OCI-LY1 (cell line): Measurements from ENCODE around the gene PADI6.

ENCODE experiments used
- EZH2 ChIP-seq: fragments of 200-600 bp; sonication (generic), shearing (Covaris generic); IDR thresholded peaks from 2 replicates; pipeline ENCODE4 v1.8.0; 2017; ENCODE audit warnings: borderline replicate concordance, mixed run types, mild to moderate bottlenecking, antibody characterized with exemption, low read length, moderate library complexity, mixed read lengths
- TF ChIP-seq, protein P1 (sequence below): fragments of 200-600 bp; sonication (generic), shearing (Covaris generic); IDR thresholded peaks from 2 replicates; pipeline ENCODE4 v1.5.1; 2017; ENCODE audit warnings: mild to moderate bottlenecking, antibody characterized with exemption, low read length, moderate library complexity, mixed read lengths

DNA sequence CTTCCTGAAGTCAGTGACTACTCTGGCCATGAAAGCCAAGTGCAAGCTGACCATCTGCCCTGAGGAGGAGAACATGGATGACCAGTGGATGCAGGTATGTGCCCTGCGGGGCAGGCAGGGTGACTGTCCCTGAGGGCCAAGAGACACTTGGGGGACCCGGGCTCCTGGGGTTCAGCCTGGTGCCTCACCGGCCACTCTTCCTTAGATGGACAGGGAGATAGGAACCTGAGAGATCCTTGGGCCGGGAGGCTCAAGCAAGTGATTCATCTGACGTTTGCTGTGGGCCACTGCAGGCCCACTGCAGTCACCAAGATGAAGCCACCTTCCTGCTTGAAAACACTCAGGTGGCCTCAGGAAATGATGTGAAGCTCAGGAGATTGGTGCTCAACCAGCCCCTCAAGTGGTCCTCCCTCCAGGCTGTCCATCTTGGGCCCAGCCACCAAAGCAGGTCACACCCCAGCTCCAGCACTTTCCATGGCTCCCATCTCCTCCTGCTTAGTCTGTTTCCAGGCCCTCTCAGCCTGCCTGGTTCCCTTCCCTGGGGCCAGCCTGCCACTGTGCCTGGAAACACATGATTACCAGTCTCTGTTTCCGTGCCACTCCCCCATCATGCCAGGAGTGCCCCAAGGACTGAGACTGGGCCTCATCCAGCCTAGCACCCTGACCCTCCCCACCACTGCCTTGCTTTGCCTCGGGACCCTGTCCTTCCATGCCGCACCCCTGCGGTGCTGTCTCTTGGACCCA is 25.8 kb upstream of the PADI6 start:
- no peak for TF ChIP-seq EZH2
- TF ChIP-seq, protein P1, sequence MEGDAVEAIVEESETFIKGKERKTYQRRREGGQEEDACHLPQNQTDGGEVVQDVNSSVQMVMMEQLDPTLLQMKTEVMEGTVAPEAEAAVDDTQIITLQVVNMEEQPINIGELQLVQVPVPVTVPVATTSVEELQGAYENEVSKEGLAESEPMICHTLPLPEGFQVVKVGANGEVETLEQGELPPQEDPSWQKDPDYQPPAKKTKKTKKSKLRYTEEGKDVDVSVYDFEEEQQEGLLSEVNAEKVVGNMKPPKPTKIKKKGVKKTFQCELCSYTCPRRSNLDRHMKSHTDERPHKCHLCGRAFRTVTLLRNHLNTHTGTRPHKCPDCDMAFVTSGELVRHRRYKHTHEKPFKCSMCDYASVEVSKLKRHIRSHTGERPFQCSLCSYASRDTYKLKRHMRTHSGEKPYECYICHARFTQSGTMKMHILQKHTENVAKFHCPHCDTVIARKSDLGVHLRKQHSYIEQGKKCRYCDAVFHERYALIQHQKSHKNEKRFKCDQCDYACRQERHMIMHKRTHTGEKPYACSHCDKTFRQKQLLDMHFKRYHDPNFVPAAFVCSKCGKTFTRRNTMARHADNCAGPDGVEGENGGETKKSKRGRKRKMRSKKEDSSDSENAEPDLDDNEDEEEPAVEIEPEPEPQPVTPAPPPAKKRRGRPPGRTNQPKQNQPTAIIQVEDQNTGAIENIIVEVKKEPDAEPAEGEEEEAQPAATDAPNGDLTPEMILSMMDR = no peak
